H9 (cell line): ENCODE data around the gene TTC7B. TPM values are rescaled to one million over a fixed set of nuclear protein-coding genes. Genes with fewer than 3 reads are reported as not detected.

Experiments
- DNase-seq: peaks from one replicate; pipeline ENCODE4 v3.0.0-alpha.2; 2017
- H2AFZ ChIP-seq: one replicate; pipeline ENCODE4 v1.6.1; 2013; ENCODE audit warnings: mild to moderate bottlenecking, low read length, control low read depth, moderate library complexity
- H2AK5ac ChIP-seq: 2 replicates; pipeline ENCODE4 v1.6.1; 2013; ENCODE audit warnings: low read length, control low read depth, mixed read lengths; ENCODE audit not compliant: insufficient read length
- H2BK120ac ChIP-seq: one replicate; pipeline ENCODE4 v1.6.1; 2013; ENCODE audit warnings: low read depth, mild to moderate bottlenecking, low read length, control low read depth, inconsistent platforms; ENCODE audit not compliant: poor library complexity, severe bottlenecking
- H2BK12ac ChIP-seq: 2 replicates; pipeline ENCODE4 v1.6.1; 2013; ENCODE audit warnings: low read length, control low read depth, mixed read lengths, low read depth; ENCODE audit not compliant: insufficient read length
- H2BK15ac ChIP-seq: 2 replicates; pipeline ENCODE4 v1.6.1; 2013; ENCODE audit warnings: low read depth, low read length, control low read depth
- H2BK20ac ChIP-seq: one replicate; pipeline ENCODE4 v1.6.1; 2013; ENCODE audit warnings: low read depth, mild to moderate bottlenecking, low read length, control low read depth, inconsistent platforms; ENCODE audit not compliant: poor library complexity, severe bottlenecking
- H2BK5ac ChIP-seq: 2 replicates; pipeline ENCODE4 v1.6.1; 2013; ENCODE audit warnings: low read length, control low read depth, mixed read lengths; ENCODE audit not compliant: insufficient read length
- H3K14ac ChIP-seq: 2 replicates; pipeline ENCODE4 v1.6.1; 2013; ENCODE audit warnings: low read length, control low read depth; ENCODE audit not compliant: insufficient read depth
- H3K18ac ChIP-seq: 2 replicates; pipeline ENCODE4 v1.6.1; 2013; ENCODE audit warnings: low read depth, mild to moderate bottlenecking, mixed read lengths, low read length, control low read depth; ENCODE audit not compliant: insufficient read length
- H3K23ac ChIP-seq: 2 replicates; pipeline ENCODE4 v1.6.1; 2013; ENCODE audit warnings: low read length, control low read depth, mixed read lengths, low read depth; ENCODE audit not compliant: insufficient read length
- H3K23me2 ChIP-seq: 2 replicates; pipeline ENCODE4 v1.6.1; 2013; ENCODE audit warnings: low read depth, mild to moderate bottlenecking, mixed read lengths, low read length, control low read depth; ENCODE audit not compliant: insufficient read length, poor library complexity, severe bottlenecking
- H3K27ac ChIP-seq: 2 replicates; pipeline ENCODE4 v1.5.1; 2013; ENCODE audit warnings: low read length, control low read depth, mixed read lengths, low read depth; ENCODE audit not compliant: insufficient read length
- H3K27me3 ChIP-seq: 2 replicates; pipeline ENCODE4 v1.6.1; 2013; ENCODE audit warnings: low read length, control low read depth, inconsistent platforms; ENCODE audit not compliant: insufficient read depth
- H3K4ac ChIP-seq: 2 replicates; pipeline ENCODE4 v1.6.1; 2013; ENCODE audit warnings: low read depth, mild to moderate bottlenecking, control low read depth, inconsistent platforms, low read length, moderate library complexity
- H3K4me1 ChIP-seq: 2 replicates; pipeline ENCODE4 v1.6.1; 2013; ENCODE audit warnings: low read length, control low read depth, inconsistent platforms; ENCODE audit not compliant: insufficient read depth
- H3K4me2 ChIP-seq: 2 replicates; pipeline ENCODE4 v1.6.1; 2013; ENCODE audit warnings: low read length, control low read depth, mixed read lengths; ENCODE audit not compliant: insufficient read length, insufficient read depth
- H3K56ac ChIP-seq: 2 replicates; pipeline ENCODE4 v1.6.1; 2013; ENCODE audit warnings: low read depth, mild to moderate bottlenecking, mixed read lengths, low read length, control low read depth; ENCODE audit not compliant: insufficient read length
- H3K79me1 ChIP-seq: 2 replicates; pipeline ENCODE4 v1.6.1; 2013; ENCODE audit warnings: low read depth, mild to moderate bottlenecking, moderate library complexity, low read length, control low read depth, inconsistent platforms; ENCODE audit not compliant: insufficient read depth, poor library complexity, severe bottlenecking
- H3K79me2 ChIP-seq: 2 replicates; pipeline ENCODE4 v1.6.1; 2013; ENCODE audit warnings: low read length, control low read depth, inconsistent platforms; ENCODE audit not compliant: insufficient read depth
- H3K9ac ChIP-seq: 2 replicates; pipeline ENCODE4 v1.6.1; 2013; ENCODE audit warnings: low read length, control low read depth, mixed read lengths; ENCODE audit not compliant: insufficient read length; ENCODE audit errors: extremely low read depth
- H3K9me3 ChIP-seq: one replicate; pipeline ENCODE4 v1.6.1; 2013; ENCODE audit warnings: low read depth, low read length, inconsistent platforms; ENCODE audit not compliant: control insufficient read depth
- H3T11ph ChIP-seq: one replicate; pipeline ENCODE4 v1.6.1; 2013; ENCODE audit warnings: mild to moderate bottlenecking, low read length, control low read depth, inconsistent platforms
- H4K20me1 ChIP-seq: one replicate; pipeline ENCODE4 v1.6.1; 2013; ENCODE audit not compliant: control insufficient read depth, insufficient read length, insufficient read depth
- H4K5ac ChIP-seq: 2 replicates; pipeline ENCODE4 v1.6.1; 2013; ENCODE audit warnings: low read depth, mild to moderate bottlenecking, mixed read lengths, low read length, control low read depth; ENCODE audit not compliant: insufficient read length
- H4K8ac ChIP-seq: replicated peaks from 2 replicates; pipeline ENCODE4 v1.6.1; 2013; ENCODE audit warnings: low read length, control low read depth, mixed read lengths, low read depth; ENCODE audit not compliant: insufficient read length
- H4K91ac ChIP-seq: 2 replicates; pipeline ENCODE4 v1.6.1; 2013; ENCODE audit warnings: low read depth, mild to moderate bottlenecking, moderate library complexity, mixed read lengths, low read length, control low read depth; ENCODE audit not compliant: insufficient read length
- H3K27ac Mint-ChIP-seq, 3 experiments: 2 replicates in 2 of 3; 3 replicates in 1 of 3; pipeline ENCODE4 v1.8.0; 2020 to 2021; ENCODE audit warnings: mixed read lengths in 3 of 3, mild to moderate bottlenecking in 1 of 3, moderate library complexity in 1 of 3
- H3K27me3 Mint-ChIP-seq: 2 replicates; pipeline ENCODE4 v1.8.0; 2021; ENCODE audit warnings: low read depth, mild to moderate bottlenecking, moderate library complexity, mixed read lengths
- H3K36me3 Mint-ChIP-seq, 3 experiments: 2 replicates in 2 of 3; 3 replicates in 1 of 3; pipeline ENCODE4 v1.8.0; 2020 to 2021; ENCODE audit warnings: low read depth in 3 of 3, mixed read lengths in 3 of 3; ENCODE audit not compliant: insufficient read depth in 1 of 3
- H3K4me1 Mint-ChIP-seq, 2 experiments: 2 replicates each; pipeline ENCODE4 v1.8.0; 2020; ENCODE audit warnings: mixed read lengths in 2 of 2
- H3K4me3 Mint-ChIP-seq, 2 experiments: 2 replicates in 1 of 2; 3 replicates in 1 of 2; pipeline ENCODE4 v1.8.0; 2020 to 2021; ENCODE audit warnings: mild to moderate bottlenecking in 2 of 2, mixed read lengths in 2 of 2, moderate library complexity in 1 of 2
- H3K9me3 Mint-ChIP-seq, 2 experiments: 2 replicates in 1 of 2; 3 replicates in 1 of 2; pipeline ENCODE4 v1.8.0; 2020; ENCODE audit warnings: mild to moderate bottlenecking in 2 of 2, mixed read lengths in 2 of 2, moderate library complexity in 1 of 2
- CTCF ChIP-seq: fragments of 200-600 bp; sonication (generic); conservative IDR thresholded peaks from 3 replicates; pipeline ENCODE4 v1.8.0; 2021; ENCODE audit warnings: antibody characterized with exemption, mild to moderate bottlenecking
- WGBS: extraction: QIAGEN DNeasy Blood & Tissue Kit; methylation state at CpG from one replicate; pipeline ENCODE4 v1.1.7; 2013; ENCODE audit warnings: missing lambda C conversion rate, low lambda C conversion rate, mixed read lengths; ENCODE audit not compliant: insufficient read length; ENCODE audit errors: extremely low coverage; 5-methylcytosine and 5-hydroxymethylcytosine counted together
- total RNA-seq: library from RNA; stranded (reverse); gene quantifications from 2 replicates; pipeline ENCODE4 v1.2.1, GENCODE V29; 2021

TTC7B gene
- total RNA-seq, 1 experiment from 2014 or later = 33.7 TPM

GRCh38 chr14:90858511-90858910 is 42.3 kb upstream of the TTC7B start:
- Histone ChIP-seq H3K4me1 (no peaks in the 10 kb centered on the region), H2BK20ac (no peak overlapping the region), H4K5ac (no peak overlapping the region), H2AFZ (no peak overlapping the region), H3K4ac (no peak overlapping the region), H3K18ac (no peak overlapping the region), H3K23me2 (no peaks in the 10 kb centered on the region), H2BK15ac (no peak overlapping the region), H2BK12ac (no peak overlapping the region), H3K56ac (no peak overlapping the region), H3T11ph (no peak overlapping the region), H3K27ac (no peak overlapping the region), H2AK5ac (no peak overlapping the region), H3K27me3 (no peaks in the 10 kb centered on the region), H3K9ac (no peak overlapping the region), H4K8ac (no peak overlapping the region), H3K14ac (no peak overlapping the region), H3K4me2 (no peak overlapping the region), H3K23ac (no peak overlapping the region), H3K79me2 (no peaks in the 10 kb centered on the region), H3K9me3 (no peaks in the 10 kb centered on the region), H2BK120ac (no peak overlapping the region), H3K79me1 (no peaks in the 10 kb centered on the region), H4K91ac (no peak overlapping the region), H2BK5ac (no peak overlapping the region), H4K20me1 (no peaks in the 10 kb centered on the region)
- Mint-ChIP-seq H3K9me3 (no peaks in the 10 kb centered on the region), H3K36me3 (no peaks in the 10 kb centered on the region), H3K4me1 (no peaks in the 10 kb centered on the region), H3K4me3 (no peak overlapping the region), H3K27me3 (no peaks in the 10 kb centered on the region; the same call in 1 of the 2 replicates), H3K27ac (peak overlapping the region in 1 of 3 experiments; percentile 9; a peak in 1 of 7 replicates)
- TF ChIP-seq CTCF = no peak
- no CpG with 5 or more reads among the region's 5 CpGs for WGBS
- DNase-seq = no peak
